Osteoblast (primary cell): Measurements from ENCODE around the gene RNASE11. TPM values are rescaled to one million over a fixed set of nuclear protein-coding genes. Genes with fewer than 3 reads are reported as not detected.

Experiments
- DNase-seq: peaks from one replicate; pipeline ENCODE4 v3.0.0; 2011; ENCODE audit warnings: low spot score, mixed read lengths; ENCODE audit not compliant: insufficient read length; ENCODE audit errors: missing footprints
- H2AFZ ChIP-seq: 2 replicates; pipeline ENCODE4 v1.6.0; 2011; ENCODE audit warnings: mild to moderate bottlenecking, low read length
- H3K27ac ChIP-seq: 2 replicates; pipeline ENCODE4 v1.5.1; 2011; ENCODE audit warnings: mild to moderate bottlenecking, low read depth, low read length, moderate library complexity
- H3K27me3 ChIP-seq: 2 replicates; pipeline ENCODE4 v1.6.0; 2012; ENCODE audit warnings: mild to moderate bottlenecking, control low read depth, inconsistent platforms, low read length, moderate library complexity; ENCODE audit not compliant: insufficient read depth
- H3K36me3 ChIP-seq: 2 replicates; pipeline ENCODE4 v1.5.1; 2011; ENCODE audit warnings: mild to moderate bottlenecking, low read length, control low read depth, moderate library complexity; ENCODE audit not compliant: insufficient read depth
- H3K4me1 ChIP-seq: 2 replicates; pipeline ENCODE4 v1.5.1; 2011; ENCODE audit warnings: mild to moderate bottlenecking, low read length, control low read depth, moderate library complexity; ENCODE audit not compliant: insufficient read depth
- H3K4me2 ChIP-seq: 2 replicates; pipeline ENCODE4 v1.6.0; 2011; ENCODE audit warnings: mild to moderate bottlenecking, low read length; ENCODE audit not compliant: insufficient read depth
- H3K4me3 ChIP-seq: fragments of 200-600 bp; sonication (generic); 3 replicates; pipeline ENCODE4 v1.5.1; 2012; ENCODE audit warnings: mild to moderate bottlenecking, low read length, inconsistent platforms; ENCODE audit not compliant: insufficient read depth
- H3K79me2 ChIP-seq: 2 replicates; pipeline ENCODE4 v1.6.0; 2012; ENCODE audit warnings: mild to moderate bottlenecking, low read length, control low read depth, inconsistent platforms; ENCODE audit not compliant: insufficient read depth
- H3K9me3 ChIP-seq: 2 replicates; pipeline ENCODE4 v1.5.1; 2011; ENCODE audit warnings: low read depth, low read length, control low read depth
- H4K20me1 ChIP-seq: 2 replicates; pipeline ENCODE4 v1.6.0; 2012; ENCODE audit warnings: mild to moderate bottlenecking, low read length, control low read depth; ENCODE audit not compliant: insufficient read depth
- CTCF ChIP-seq: IDR thresholded peaks from 2 replicates; pipeline ENCODE4 v1.5.1; 2011; ENCODE audit warnings: mild to moderate bottlenecking, low read depth, low read length, moderate library complexity; ENCODE audit errors: extremely low read depth
- total RNA-seq: library from RNA; depleted of rRNA; stranded (reverse); fragments of >200 nt; gene quantifications from 2 replicates; pipeline ENCODE4 v1.2.3, GENCODE V29; 2012

RNASE11 gene
- total RNA-seq, 1 donor = not detected

GRCh38 chr14:20556500-20557211 lies 31.1 kb downstream of the RNASE11 start:
- Histone ChIP-seq H4K20me1 (no peaks in the 10 kb centered on the region), H3K4me1 (no peaks in the 10 kb centered on the region), H3K36me3 (no peaks in the 10 kb centered on the region), H3K4me3 (no peak overlapping the region), H3K27ac (no peak overlapping the region), H3K27me3 (peaks cover 7% of the 10 kb centered on the region), H2AFZ (no peak overlapping the region), H3K79me2 (no peaks in the 10 kb centered on the region), H3K4me2 (no peak overlapping the region), H3K9me3 (no peaks in the 10 kb centered on the region)
- no peak for TF ChIP-seq CTCF
- DNase-seq = peak; percentile 25

GRCh38 chr14:20555845-20556244 lies 32.0 kb downstream of the RNASE11 start:
- no peaks in the 10 kb centered on the region for H3K9me3 ChIP-seq
- H2AFZ ChIP-seq = no peak overlapping the region
- no peak overlapping the region for H3K27ac ChIP-seq
- no peak for TF ChIP-seq CTCF
- no peak overlapping the region for H3K4me3 ChIP-seq
- no peak for DNase-seq
- no peaks in the 10 kb centered on the region for H3K4me1 ChIP-seq
- H3K36me3 ChIP-seq = no peaks in the 10 kb centered on the region
- peaks cover 7% of the 10 kb centered on the region for H3K27me3 ChIP-seq
- H4K20me1 ChIP-seq = no peaks in the 10 kb centered on the region
- no peak overlapping the region for H3K4me2 ChIP-seq
- H3K79me2 ChIP-seq = no peaks in the 10 kb centered on the region

GRCh38 chr14:20553024-20553423 lies 34.8 kb downstream of the RNASE11 start:
- DNase-seq = no peak
- Histone ChIP-seq H4K20me1 (no peaks in the 10 kb centered on the region), H3K27me3 (peaks cover 7% of the 10 kb centered on the region), H3K36me3 (no peaks in the 10 kb centered on the region), H3K4me2 (no peak overlapping the region), H3K4me1 (no peaks in the 10 kb centered on the region), H3K4me3 (no peak overlapping the region), H3K27ac (no peak overlapping the region), H3K79me2 (no peaks in the 10 kb centered on the region), H3K9me3 (no peaks in the 10 kb centered on the region), H2AFZ (no peak overlapping the region)
- TF ChIP-seq CTCF = no peak

GRCh38 chr14:20551606-20552005 lies 36.2 kb downstream of the RNASE11 start:
- Histone ChIP-seq H3K27me3 (peaks cover 7% of the 10 kb centered on the region), H3K36me3 (no peaks in the 10 kb centered on the region), H3K9me3 (no peaks in the 10 kb centered on the region), H3K27ac (no peak overlapping the region), H3K4me2 (no peak overlapping the region), H2AFZ (no peak overlapping the region), H4K20me1 (no peaks in the 10 kb centered on the region), H3K79me2 (no peaks in the 10 kb centered on the region), H3K4me1 (no peaks in the 10 kb centered on the region), H3K4me3 (no peak overlapping the region)
- DNase-seq = no peak
- no peak for TF ChIP-seq CTCF
